Naive thymus-derived CD4-positive, alpha-beta T cell (primary cell): Measurements from ENCODE around the gene GRIK4. TPM values are rescaled to one million over a fixed set of nuclear protein-coding genes. Genes with fewer than 3 reads are reported as not detected.

ENCODE experiments used
- ATAC-seq: fragments of 150-1000 bp; cut with Tn5 transposase; 2 replicates; pipeline ENCODE4 v1.10.0; 2021; ENCODE audit warnings: mild to moderate bottlenecking, moderate library complexity
- CTCF ChIA-PET: fragments of 350-600 bp; sonication (Branson Sonifier 250); formaldehyde crosslinking; loops from one replicate; lab custom pipeline; 2021; ENCODE audit warnings: antibody characterized with exemption; lab: Charles Lee
- POLR2A ChIA-PET: fragments of 350-600 bp; sonication (Branson Sonifier 250); formaldehyde crosslinking; loops from one replicate; lab custom pipeline; 2021; ENCODE audit warnings: antibody characterized with exemption, inconsistent platforms; lab: Charles Lee
- DNase-seq, 9 donors: peaks; one replicate each; pipeline versions ENCODE4 v3.0.0 to v3.0.0-alpha.2; 2020 to 2022; ENCODE audit warnings: mixed read lengths in 1 of 9
- H3K27ac ChIP-seq: one replicate; pipeline ENCODE4 v1.7.0; 2013; ENCODE audit warnings: mild to moderate bottlenecking, low read depth, low read length, moderate library complexity
- H3K27me3 ChIP-seq, 2 donors: one replicate each; pipeline ENCODE4 v1.7.0; 2013; ENCODE audit warnings: low read length in 2 of 2, mild to moderate bottlenecking in 2 of 2, moderate library complexity in 2 of 2; ENCODE audit not compliant: control insufficient read depth in 2 of 2, insufficient read depth in 2 of 2
- H3K36me3 ChIP-seq, 3 experiments: 1 replicate in 2 of 3; 2 replicates in 1 of 3; pipeline ENCODE4 v1.7.0; 2013; ENCODE audit warnings: low read length in 3 of 3, mild to moderate bottlenecking in 3 of 3, moderate library complexity in 1 of 3; ENCODE audit not compliant: insufficient read depth in 3 of 3, control insufficient read depth in 2 of 3
- H3K4me1 ChIP-seq, 2 donors: one replicate each; pipeline ENCODE4 v1.7.0; 2013; ENCODE audit warnings: low read length in 2 of 2, mild to moderate bottlenecking in 2 of 2, moderate library complexity in 1 of 2; ENCODE audit not compliant: control insufficient read depth in 2 of 2, insufficient read depth in 2 of 2
- H3K4me3 ChIP-seq: 2 replicates; pipeline ENCODE4 v1.7.0; 2013; ENCODE audit warnings: mild to moderate bottlenecking, low read length
- H3K9me3 ChIP-seq, 3 experiments: 1 replicate in 2 of 3; 2 replicates in 1 of 3; pipeline ENCODE4 v1.7.0; 2013; ENCODE audit warnings: low read length in 3 of 3; ENCODE audit not compliant: control insufficient read depth in 2 of 3
- H3K27ac Mint-ChIP-seq, 9 donors: one replicate each; pipeline ENCODE4 v1.8.0; 2020 to 2022; ENCODE audit warnings: mixed read lengths in 9 of 9, mild to moderate bottlenecking in 8 of 9, moderate library complexity in 5 of 9, inconsistent platforms in 2 of 9
- H3K27me3 Mint-ChIP-seq, 5 donors: one replicate each; pipeline ENCODE4 v1.8.0; 2021 to 2022; ENCODE audit warnings: mixed read lengths in 5 of 5, mild to moderate bottlenecking in 1 of 5
- H3K36me3 Mint-ChIP-seq, 5 donors: one replicate each; pipeline ENCODE4 v1.8.0; 2020 to 2022; ENCODE audit warnings: mixed read lengths in 5 of 5, mild to moderate bottlenecking in 3 of 5, inconsistent platforms in 1 of 5
- H3K4me1 Mint-ChIP-seq, 7 donors: one replicate each; pipeline ENCODE4 v1.8.0; 2020 to 2022; ENCODE audit warnings: mixed read lengths in 7 of 7, mild to moderate bottlenecking in 3 of 7, inconsistent platforms in 1 of 7
- H3K4me3 Mint-ChIP-seq, 10 donors: one replicate each; pipeline ENCODE4 v1.8.0; 2020 to 2022; ENCODE audit warnings: mild to moderate bottlenecking in 10 of 10, mixed read lengths in 10 of 10, moderate library complexity in 6 of 10, inconsistent platforms in 2 of 10
- H3K9me3 Mint-ChIP-seq, 11 donors: one replicate each; pipeline ENCODE4 v1.8.0; 2020 to 2022; ENCODE audit warnings: mixed read lengths in 11 of 11, mild to moderate bottlenecking in 4 of 11, inconsistent platforms in 1 of 11, moderate library complexity in 1 of 11
- intact Hi-C, 2 donors: fragments of 100-400 bp; cut with micrococcal nuclease; formaldehyde crosslinking; loops; one replicate each; pipeline ENCODE4 v1.15.1; 2023
- polyA plus RNA-seq, 2 donors: library from polyadenylated mRNA; unstranded; fragments of 300-500 nt; fragmentation: Illumina TruSeq; gene quantifications; one replicate each; pipeline ENCODE4 v1.2.3, GENCODE V29; 2021
- total RNA-seq, 6 experiments: library from RNA in 5 of 6; stranded (reverse) in 5 of 6; gene quantifications; 1 replicate in 5 of 6; 2 replicates in 1 of 6; pipeline ENCODE4 v1.2.3 and lab custom pipeline; 2021 to 2026

Gene GRIK4
- total and polyA plus RNA-seq, 7 experiments from 2014 or later: 0.93 to 3.8 TPM; not detected in 5

DNA sequence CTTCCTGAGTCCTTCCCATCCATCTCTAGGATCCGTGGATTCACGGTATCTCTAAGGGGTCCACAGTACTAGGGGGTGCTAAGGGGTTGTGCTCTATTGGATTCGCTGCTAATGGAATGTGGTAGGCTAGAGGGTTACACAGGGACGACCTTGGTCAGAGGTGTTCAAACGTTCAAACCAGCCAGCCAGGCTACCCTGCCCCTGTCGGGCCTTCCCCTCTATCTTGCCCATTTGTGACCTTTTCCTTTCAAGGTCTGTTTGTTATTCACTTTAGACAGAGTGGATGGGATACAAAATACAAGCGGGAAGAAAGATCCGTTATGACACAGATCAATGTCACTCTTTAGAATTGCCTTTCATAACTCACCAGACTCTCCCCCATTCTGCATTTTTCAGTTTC is 306.5 kb downstream of the GRIK4 start:
- peaks cover 0 to 1% (median 0%) of the 10 kb centered on the region in 7 donors for H3K4me1 Mint-ChIP-seq
- no peak for DNase-seq
- no peak overlapping the region for H3K27ac Mint-ChIP-seq
- CTCF ChIA-PET: no interaction called here
- intact Hi-C loops: no loop called here
- POLR2A ChIA-PET: no interaction called here
- Histone ChIP-seq H3K9me3 (no peaks in the 10 kb centered on the region), H3K27ac (no peak overlapping the region), H3K27me3 (no peaks in the 10 kb centered on the region), H3K36me3 (no peaks in the 10 kb centered on the region), H3K4me3 (no peak overlapping the region), H3K4me1 (no peaks in the 10 kb centered on the region)
- no peak for ATAC-seq
- no peaks in the 10 kb centered on the region for H3K36me3 Mint-ChIP-seq
- peaks cover 19 to 62% (median 30%) of the 10 kb centered on the region in 5 donors for H3K27me3 Mint-ChIP-seq
- H3K9me3 Mint-ChIP-seq: no peaks in the 10 kb centered on the region
- no peak overlapping the region for H3K4me3 Mint-ChIP-seq

DNA sequence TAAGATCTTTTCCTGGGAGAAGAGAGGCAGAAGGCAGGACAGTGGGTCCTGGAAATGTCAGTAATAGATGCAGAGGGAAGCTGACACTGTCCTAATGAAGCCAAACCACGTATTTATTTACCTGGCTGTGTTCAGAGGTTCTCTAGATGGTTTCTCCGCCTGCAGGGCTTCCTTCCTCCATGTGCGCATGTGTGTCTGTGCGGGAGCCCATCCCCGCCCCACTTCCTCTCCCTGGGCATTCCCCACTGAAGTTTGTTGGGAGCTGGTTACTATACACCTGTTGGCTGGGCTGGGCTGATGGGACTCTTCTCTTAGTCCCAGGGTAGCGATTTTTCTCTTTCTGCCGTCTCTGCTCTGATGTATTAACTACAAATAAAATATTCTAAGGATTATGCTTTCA is 307.5 kb downstream of the GRIK4 start:
- intact Hi-C loops: no loop called here
- CTCF ChIA-PET: no interaction called here
- Mint-ChIP-seq H3K4me3 (no peak overlapping the region), H3K27me3 (peaks cover 17 to 58% (median 31%) of the 10 kb centered on the region in 5 donors), H3K9me3 (no peaks in the 10 kb centered on the region), H3K4me1 (peaks cover 0 to 1% (median 0%) of the 10 kb centered on the region in 7 donors), H3K36me3 (no peaks in the 10 kb centered on the region), H3K27ac (no peak overlapping the region)
- Histone ChIP-seq H3K27ac (no peak overlapping the region), H3K9me3 (no peaks in the 10 kb centered on the region), H3K36me3 (no peaks in the 10 kb centered on the region), H3K4me3 (no peak overlapping the region), H3K27me3 (no peaks in the 10 kb centered on the region), H3K4me1 (no peaks in the 10 kb centered on the region)
- DNase-seq: no peak
- POLR2A ChIA-PET: no interaction called here
- no peak for ATAC-seq

DNA sequence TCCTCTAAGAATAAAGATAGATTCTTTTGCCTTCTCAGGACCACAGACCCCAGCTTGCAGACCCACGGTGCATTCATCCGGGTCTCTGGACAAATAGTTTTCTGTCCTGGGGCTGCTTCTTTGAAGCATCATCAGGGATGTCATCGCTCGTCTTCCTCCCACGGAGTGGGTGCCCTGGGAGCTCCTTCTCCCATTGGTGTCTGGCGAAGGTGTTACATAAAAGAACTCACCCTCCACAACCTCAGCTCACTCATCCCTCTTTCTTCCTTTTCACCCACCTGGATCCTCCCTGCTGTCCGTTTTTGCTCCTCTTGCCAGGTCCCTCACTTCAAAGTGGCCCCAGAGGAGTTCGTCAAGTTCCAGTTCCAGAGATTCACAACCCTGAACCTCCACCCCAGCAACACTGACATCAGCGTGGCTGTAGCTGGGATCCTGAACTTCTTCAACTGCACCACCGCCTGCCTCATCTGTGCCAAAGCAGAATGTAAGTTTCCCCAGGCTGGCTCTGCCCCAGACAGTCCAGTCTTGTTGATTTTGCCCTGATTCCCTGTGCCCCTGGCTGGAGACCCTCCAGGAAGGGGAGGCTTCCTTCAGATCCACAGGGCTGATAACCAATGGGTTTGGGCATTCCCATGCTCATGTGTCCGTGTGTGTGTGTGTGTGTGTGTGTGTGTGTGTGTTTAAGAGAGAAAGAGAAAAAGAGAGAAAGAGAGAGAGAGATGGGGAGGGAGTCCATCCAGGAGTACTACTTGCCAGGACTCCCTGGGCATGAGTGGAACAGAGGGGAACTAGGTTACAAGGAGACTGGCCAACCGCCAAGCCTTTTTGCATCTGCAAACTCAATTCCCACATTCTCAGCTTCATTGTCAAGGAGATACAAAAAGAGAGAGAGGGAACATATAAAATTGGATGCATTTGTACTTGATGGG is 308.2 kb downstream of the GRIK4 start:
- ATAC-seq (no peak), DNase-seq (no peak)
- Histone ChIP-seq H3K4me1 (no peaks in the 10 kb centered on the region), H3K36me3 (no peaks in the 10 kb centered on the region), H3K27ac (no peak overlapping the region), H3K27me3 (no peaks in the 10 kb centered on the region), H3K4me3 (no peak overlapping the region), H3K9me3 (no peaks in the 10 kb centered on the region)
- POLR2A ChIA-PET: no interaction called here
- intact Hi-C loops: no loop called here
- no peak overlapping the region for H3K27ac Mint-ChIP-seq
- peaks cover 0 to 1% (median 0%) of the 10 kb centered on the region in 7 donors for H3K4me1 Mint-ChIP-seq
- peaks cover 17 to 55% (median 31%) of the 10 kb centered on the region in 5 donors for H3K27me3 Mint-ChIP-seq
- H3K9me3 Mint-ChIP-seq: no peaks in the 10 kb centered on the region
- H3K4me3 Mint-ChIP-seq: no peak overlapping the region
- H3K36me3 Mint-ChIP-seq: no peaks in the 10 kb centered on the region
- CTCF ChIA-PET: no interaction called here

DNA sequence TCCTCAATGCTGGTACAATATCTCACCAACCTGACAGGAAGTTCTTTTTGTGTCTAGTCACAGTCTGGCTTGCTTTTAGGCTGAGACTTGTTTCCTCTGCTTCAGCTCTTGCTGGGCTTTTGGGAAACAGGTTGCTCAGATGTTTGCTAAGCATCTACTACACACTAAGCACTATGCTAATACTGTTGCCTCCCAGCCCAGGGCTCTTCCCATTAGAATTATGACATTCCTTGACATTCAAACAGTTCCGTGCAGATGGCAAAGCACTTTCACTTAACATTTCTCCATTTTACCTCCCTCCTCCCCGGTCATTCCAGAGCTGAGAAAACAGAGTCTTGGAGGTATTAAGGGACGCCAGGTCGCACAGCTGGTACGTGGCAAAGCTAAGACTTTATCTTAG is 311.6 kb downstream of the GRIK4 start:
- ChIA-PET CTCF (interaction anchor here (0.6 kb wide), 1 partner anchor 21 kb away, joined by 3 read pairs; no protein-coding TSS in a partner anchor), POLR2A (no interaction called here)
- no peaks in the 10 kb centered on the region for H3K27me3 ChIP-seq
- H3K9me3 Mint-ChIP-seq: peaks cover 0 to 3% (median 0%) of the 10 kb centered on the region in 11 donors
- H3K27ac Mint-ChIP-seq: no peak overlapping the region
- H3K4me1 ChIP-seq: no peaks in the 10 kb centered on the region
- no peaks in the 10 kb centered on the region for H3K36me3 ChIP-seq
- peaks cover 0 to 1% (median 0%) of the 10 kb centered on the region in 7 donors for H3K4me1 Mint-ChIP-seq
- H3K36me3 Mint-ChIP-seq: no peaks in the 10 kb centered on the region
- no peak overlapping the region for H3K4me3 Mint-ChIP-seq
- H3K9me3 ChIP-seq: no peaks in the 10 kb centered on the region
- ATAC-seq (no peak), DNase-seq (no peak)
- no peak overlapping the region for H3K4me3 ChIP-seq
- intact Hi-C loops: no loop called here
- peaks cover 12 to 44% (median 23%) of the 10 kb centered on the region in 5 donors for H3K27me3 Mint-ChIP-seq
- no peak overlapping the region for H3K27ac ChIP-seq

DNA sequence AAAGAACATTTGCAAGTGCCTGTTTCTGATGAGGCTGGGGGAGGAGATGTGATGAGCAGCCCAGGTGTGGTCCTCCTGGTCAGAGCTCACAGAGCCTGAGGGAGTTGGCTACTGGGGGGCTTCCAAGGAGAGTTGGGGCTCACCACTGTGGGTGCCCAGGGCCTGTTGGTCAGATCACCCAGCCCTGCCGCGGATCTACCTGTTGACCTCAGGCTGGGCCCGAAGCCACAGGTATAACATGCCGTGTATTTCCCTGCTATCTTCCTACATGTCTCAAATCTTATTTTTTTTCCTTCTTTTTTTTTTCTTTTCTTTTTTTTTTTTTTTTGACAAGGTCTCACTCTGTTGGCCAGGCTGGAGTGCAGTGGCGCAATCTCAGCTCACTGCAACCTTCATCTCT is 312.7 kb downstream of the GRIK4 start:
- H3K27me3 ChIP-seq: no peaks in the 10 kb centered on the region

DNA sequence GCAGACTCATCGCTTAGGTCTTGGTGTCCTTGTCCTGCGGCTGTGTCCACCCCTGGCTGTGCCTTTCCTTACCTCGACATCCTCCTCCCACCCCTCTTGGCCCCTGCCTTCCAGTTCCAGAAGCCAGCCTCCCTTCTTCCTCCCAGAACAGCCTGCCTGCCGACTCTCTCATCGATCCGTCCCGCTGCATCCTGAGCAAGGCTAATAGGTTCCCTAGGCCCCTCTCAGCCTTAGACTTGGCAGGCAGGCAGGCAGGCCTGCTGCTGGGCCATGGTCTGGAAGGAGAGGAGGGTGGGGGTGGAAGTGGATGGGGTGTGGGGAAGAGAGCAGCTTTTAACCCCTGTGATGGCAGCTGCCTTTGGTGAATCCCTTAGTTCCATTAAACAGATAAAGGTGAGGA is 315.6 kb downstream of the GRIK4 start:
- ChIA-PET CTCF (no interaction called here), POLR2A (no interaction called here)
- peaks cover 0 to 3% (median 0%) of the 10 kb centered on the region in 11 donors for H3K9me3 Mint-ChIP-seq
- H3K27ac Mint-ChIP-seq: no peak overlapping the region
- intact Hi-C loops: no loop called here
- Histone ChIP-seq H3K27me3 (no peaks in the 10 kb centered on the region), H3K4me3 (no peak overlapping the region), H3K4me1 (no peaks in the 10 kb centered on the region), H3K27ac (no peak overlapping the region), H3K36me3 (no peaks in the 10 kb centered on the region), H3K9me3 (no peaks in the 10 kb centered on the region)
- H3K4me3 Mint-ChIP-seq: no peak overlapping the region
- no peak for DNase-seq
- H3K4me1 Mint-ChIP-seq: no peaks in the 10 kb centered on the region
- H3K27me3 Mint-ChIP-seq: peaks cover 0 to 39% (median 24%) of the 10 kb centered on the region in 5 donors
- no peak for ATAC-seq
- H3K36me3 Mint-ChIP-seq: no peaks in the 10 kb centered on the region

More for the DNA sequence above, 312.7 kb downstream of the GRIK4 start:
- Mint-ChIP-seq H3K27me3 (peaks cover 8 to 43% (median 22%) of the 10 kb centered on the region in 5 donors), H3K4me3 (no peak overlapping the region), H3K9me3 (peaks cover 0 to 3% (median 0%) of the 10 kb centered on the region in 11 donors), H3K4me1 (peaks cover 0 to 1% (median 0%) of the 10 kb centered on the region in 7 donors), H3K36me3 (no peaks in the 10 kb centered on the region), H3K27ac (no peak overlapping the region)
- Histone ChIP-seq H3K9me3 (no peaks in the 10 kb centered on the region), H3K4me1 (no peaks in the 10 kb centered on the region), H3K36me3 (no peaks in the 10 kb centered on the region), H3K27ac (no peak overlapping the region), H3K4me3 (no peak overlapping the region)
- ATAC-seq: no peak
- ChIA-PET POLR2A (no interaction called here), CTCF (no interaction called here)
- intact Hi-C loops: no loop called here
- DNase-seq: no peak
